ENCODE measurements around the gene TNNT1. TPM values are rescaled to one million over a fixed set of nuclear protein-coding genes. Genes with fewer than 3 reads are reported as not detected.

The TNNT1 gene
- polyA plus RNA-seq, 1 of the 3 experiments (the other 2 are of a cell fraction) = 39.5 TPM

DNA sequence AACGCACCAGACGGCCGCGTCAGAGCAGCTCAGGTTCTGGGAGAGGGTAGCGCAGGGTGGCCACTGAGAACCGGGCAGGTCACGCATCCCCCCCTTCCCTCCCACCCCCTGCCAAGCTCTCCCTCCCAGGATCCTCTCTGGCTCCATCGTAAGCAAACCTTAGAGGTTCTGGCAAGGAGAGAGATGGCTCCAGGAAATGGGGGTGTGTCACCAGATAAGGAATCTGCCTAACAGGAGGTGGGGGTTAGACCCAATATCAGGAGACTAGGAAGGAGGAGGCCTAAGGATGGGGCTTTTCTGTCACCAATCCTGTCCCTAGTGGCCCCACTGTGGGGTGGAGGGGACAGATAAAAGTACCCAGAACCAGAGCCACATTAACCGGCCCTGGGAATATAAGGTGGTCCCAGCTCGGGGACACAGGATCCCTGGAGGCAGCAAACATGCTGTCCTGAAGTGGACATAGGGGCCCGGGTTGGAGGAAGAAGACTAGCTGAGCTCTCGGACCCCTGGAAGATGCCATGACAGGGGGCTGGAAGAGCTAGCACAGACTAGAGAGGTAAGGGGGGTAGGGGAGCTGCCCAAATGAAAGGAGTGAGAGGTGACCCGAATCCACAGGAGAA, 33.5 kb downstream of the TNNT1 start:
- no peaks in the 10 kb centered on the region for H3K9me3 ChIP-seq
- no peaks in the 10 kb centered on the region for H3K9me2 ChIP-seq
- WGBS (ENCODE audit: low lambda C conversion rate) = 58% methylated on average over 13 of the region's 13 CpGs
- H4K20me1 ChIP-seq (ENCODE audit: insufficient read depth) = peaks cover 52% of the 10 kb centered on the region
- TF ChIP-seq, protein P1, sequence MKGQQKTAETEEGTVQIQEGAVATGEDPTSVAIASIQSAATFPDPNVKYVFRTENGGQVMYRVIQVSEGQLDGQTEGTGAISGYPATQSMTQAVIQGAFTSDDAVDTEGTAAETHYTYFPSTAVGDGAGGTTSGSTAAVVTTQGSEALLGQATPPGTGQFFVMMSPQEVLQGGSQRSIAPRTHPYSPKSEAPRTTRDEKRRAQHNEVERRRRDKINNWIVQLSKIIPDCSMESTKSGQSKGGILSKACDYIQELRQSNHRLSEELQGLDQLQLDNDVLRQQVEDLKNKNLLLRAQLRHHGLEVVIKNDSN (IDR thresholded peaks at IDR 0.05; ENCODE audit: borderline replicate concordance, low read depth) = no peak
- TF ChIP-seq RFX5 (IDR thresholded peaks at IDR 0.05; ENCODE audit: low read length) (no peak), EP300 (IDR thresholded peaks at IDR 0.05; ENCODE audit: borderline replicate concordance in 1 of 2, low read depth in 1 of 2, low read length in 1 of 2) (no peak), NRF1 (IDR thresholded peaks at IDR 0.05; ENCODE audit: low read depth, low read length) (no peak), TEAD4 (IDR thresholded peaks at IDR 0.05; ENCODE audit: borderline replicate concordance, insufficient read depth) (no peak), POLR2AphosphoS5 (IDR thresholded peaks at IDR 0.05; ENCODE audit: low read depth, low read length) (no peak), MEF2A (IDR thresholded peaks at IDR 0.05; ENCODE audit: borderline replicate concordance, low read depth) (no peak), TCF12 (IDR thresholded peaks at IDR 0.05) (no peak), YY1 (IDR thresholded peaks at IDR 0.05; ENCODE audit: low read depth) (no peak), RAD21 (IDR thresholded peaks at IDR 0.05; ENCODE audit: low read length) (no peak), SMC3 (IDR thresholded peaks at IDR 0.05; ENCODE audit: low read depth, low read length) (no peak), EZH2phosphoT487 (IDR thresholded peaks at IDR 0.05; ENCODE audit: borderline replicate concordance, low read depth) (no peak), GABPA (IDR thresholded peaks at IDR 0.05; ENCODE audit: low read depth) (no peak)
- TF ChIP-seq, protein P2, sequence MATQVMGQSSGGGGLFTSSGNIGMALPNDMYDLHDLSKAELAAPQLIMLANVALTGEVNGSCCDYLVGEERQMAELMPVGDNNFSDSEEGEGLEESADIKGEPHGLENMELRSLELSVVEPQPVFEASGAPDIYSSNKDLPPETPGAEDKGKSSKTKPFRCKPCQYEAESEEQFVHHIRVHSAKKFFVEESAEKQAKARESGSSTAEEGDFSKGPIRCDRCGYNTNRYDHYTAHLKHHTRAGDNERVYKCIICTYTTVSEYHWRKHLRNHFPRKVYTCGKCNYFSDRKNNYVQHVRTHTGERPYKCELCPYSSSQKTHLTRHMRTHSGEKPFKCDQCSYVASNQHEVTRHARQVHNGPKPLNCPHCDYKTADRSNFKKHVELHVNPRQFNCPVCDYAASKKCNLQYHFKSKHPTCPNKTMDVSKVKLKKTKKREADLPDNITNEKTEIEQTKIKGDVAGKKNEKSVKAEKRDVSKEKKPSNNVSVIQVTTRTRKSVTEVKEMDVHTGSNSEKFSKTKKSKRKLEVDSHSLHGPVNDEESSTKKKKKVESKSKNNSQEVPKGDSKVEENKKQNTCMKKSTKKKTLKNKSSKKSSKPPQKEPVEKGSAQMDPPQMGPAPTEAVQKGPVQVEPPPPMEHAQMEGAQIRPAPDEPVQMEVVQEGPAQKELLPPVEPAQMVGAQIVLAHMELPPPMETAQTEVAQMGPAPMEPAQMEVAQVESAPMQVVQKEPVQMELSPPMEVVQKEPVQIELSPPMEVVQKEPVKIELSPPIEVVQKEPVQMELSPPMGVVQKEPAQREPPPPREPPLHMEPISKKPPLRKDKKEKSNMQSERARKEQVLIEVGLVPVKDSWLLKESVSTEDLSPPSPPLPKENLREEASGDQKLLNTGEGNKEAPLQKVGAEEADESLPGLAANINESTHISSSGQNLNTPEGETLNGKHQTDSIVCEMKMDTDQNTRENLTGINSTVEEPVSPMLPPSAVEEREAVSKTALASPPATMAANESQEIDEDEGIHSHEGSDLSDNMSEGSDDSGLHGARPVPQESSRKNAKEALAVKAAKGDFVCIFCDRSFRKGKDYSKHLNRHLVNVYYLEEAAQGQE (IDR thresholded peaks at IDR 0.05; ENCODE audit: low read depth, low read length) = no peak
- TF ChIP-seq, protein P3, sequence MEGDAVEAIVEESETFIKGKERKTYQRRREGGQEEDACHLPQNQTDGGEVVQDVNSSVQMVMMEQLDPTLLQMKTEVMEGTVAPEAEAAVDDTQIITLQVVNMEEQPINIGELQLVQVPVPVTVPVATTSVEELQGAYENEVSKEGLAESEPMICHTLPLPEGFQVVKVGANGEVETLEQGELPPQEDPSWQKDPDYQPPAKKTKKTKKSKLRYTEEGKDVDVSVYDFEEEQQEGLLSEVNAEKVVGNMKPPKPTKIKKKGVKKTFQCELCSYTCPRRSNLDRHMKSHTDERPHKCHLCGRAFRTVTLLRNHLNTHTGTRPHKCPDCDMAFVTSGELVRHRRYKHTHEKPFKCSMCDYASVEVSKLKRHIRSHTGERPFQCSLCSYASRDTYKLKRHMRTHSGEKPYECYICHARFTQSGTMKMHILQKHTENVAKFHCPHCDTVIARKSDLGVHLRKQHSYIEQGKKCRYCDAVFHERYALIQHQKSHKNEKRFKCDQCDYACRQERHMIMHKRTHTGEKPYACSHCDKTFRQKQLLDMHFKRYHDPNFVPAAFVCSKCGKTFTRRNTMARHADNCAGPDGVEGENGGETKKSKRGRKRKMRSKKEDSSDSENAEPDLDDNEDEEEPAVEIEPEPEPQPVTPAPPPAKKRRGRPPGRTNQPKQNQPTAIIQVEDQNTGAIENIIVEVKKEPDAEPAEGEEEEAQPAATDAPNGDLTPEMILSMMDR (IDR thresholded peaks at IDR 0.05) = no peak
- TF ChIP-seq, protein P4, sequence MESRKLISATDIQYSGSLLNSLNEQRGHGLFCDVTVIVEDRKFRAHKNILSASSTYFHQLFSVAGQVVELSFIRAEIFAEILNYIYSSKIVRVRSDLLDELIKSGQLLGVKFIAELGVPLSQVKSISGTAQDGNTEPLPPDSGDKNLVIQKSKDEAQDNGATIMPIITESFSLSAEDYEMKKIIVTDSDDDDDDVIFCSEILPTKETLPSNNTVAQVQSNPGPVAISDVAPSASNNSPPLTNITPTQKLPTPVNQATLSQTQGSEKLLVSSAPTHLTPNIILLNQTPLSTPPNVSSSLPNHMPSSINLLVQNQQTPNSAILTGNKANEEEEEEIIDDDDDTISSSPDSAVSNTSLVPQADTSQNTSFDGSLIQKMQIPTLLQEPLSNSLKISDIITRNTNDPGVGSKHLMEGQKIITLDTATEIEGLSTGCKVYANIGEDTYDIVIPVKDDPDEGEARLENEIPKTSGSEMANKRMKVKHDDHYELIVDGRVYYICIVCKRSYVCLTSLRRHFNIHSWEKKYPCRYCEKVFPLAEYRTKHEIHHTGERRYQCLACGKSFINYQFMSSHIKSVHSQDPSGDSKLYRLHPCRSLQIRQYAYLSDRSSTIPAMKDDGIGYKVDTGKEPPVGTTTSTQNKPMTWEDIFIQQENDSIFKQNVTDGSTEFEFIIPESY (IDR thresholded peaks at IDR 0.05; ENCODE audit: borderline replicate concordance, low read depth) = no peak
- peaks cover 9 to 27% of the 10 kb centered on the region in 2 experiments; a peak in 3 of 4 replicates for H3K4me1 ChIP-seq (ENCODE audit: control insufficient read depth in 1 of 2, insufficient read depth in 2 of 2, low read depth in 1 of 2, low read length in 1 of 2)
- H3K9ac ChIP-seq = peak overlapping the region; percentile 92
- DNase-seq = peak; percentile 60
- H3K36me3 ChIP-seq (replicated peaks in 1 of 2; ENCODE audit: control insufficient read depth in 1 of 2, insufficient read depth in 2 of 2, low read length in 1 of 2) = peaks cover 0 to 7% of the 10 kb centered on the region in 2 experiments
- peak overlapping the region in 1 of 2 experiments; percentile 76; a peak in 3 of 4 replicates for H3K27ac ChIP-seq (ENCODE audit: low read depth in 2 of 2, low read length in 1 of 2)
- peaks cover 5% of the 10 kb centered on the region for H3F3A ChIP-seq (replicated peaks; ENCODE audit: insufficient read depth)
- H3K79me2 ChIP-seq (ENCODE audit: insufficient read depth) = peaks cover 58% of the 10 kb centered on the region
- no peaks in the 10 kb centered on the region for H3K27me3 ChIP-seq (ENCODE audit: insufficient read depth)
- ChIA-PET CTCF (interaction anchor here (6.2 kb wide), 1 partner anchor 27 kb away, joined by 38 read pairs; no protein-coding TSS in a partner anchor), POLR2A (no interaction called here)
- H3K4me3 ChIP-seq (ENCODE audit: low read depth in 2 of 2, low read length in 1 of 2) = peak overlapping the region; percentile 67 to 87
- peak overlapping the region; percentile 96 for H3K4me2 ChIP-seq
- H2AFZ ChIP-seq (ENCODE audit: low read depth) = no peak overlapping the region
